LNCAP (cell line): ENCODE measurements around the gene WFDC1.

Experiments
- CTCF ChIP-seq: fragments of 450-650 bp; IDR thresholded peaks from 2 replicates; pipeline ENCODE4 v1.5.1; 2017; ENCODE audit warnings: mild to moderate bottlenecking

WFDC1 gene

GRCh38 chr16:84350685-84351400 is 56.2 kb downstream of the WFDC1 start:
- no peak for TF ChIP-seq CTCF

GRCh38 chr16:84351630-84352029 is 57.0 kb downstream of the WFDC1 start:
- no peak for TF ChIP-seq CTCF

- no peak for TF ChIP-seq CTCF
Measured at GRCh38 chr16:84354306-84354705, 59.6 kb downstream of the WFDC1 start.

- no peak for TF ChIP-seq CTCF
Measured at GRCh38 chr16:84355149-84355548, 60.5 kb downstream of the WFDC1 start.

- no peak for TF ChIP-seq CTCF
Measured at GRCh38 chr16:84356176-84356575, 61.5 kb downstream of the WFDC1 start.

- TF ChIP-seq CTCF: no peak
Measured at GRCh38 chr16:84356591-84357116, 62.0 kb downstream of the WFDC1 start.

- TF ChIP-seq CTCF: no peak
Measured at GRCh38 chr16:84357191-84357651, 62.5 kb downstream of the WFDC1 start.
